OCI-LY1 (cell line): ENCODE results near the gene VTCN1.

Experiments
- H2AFZ ChIP-seq: fragments of 200-600 bp; sonication (generic), shearing (Covaris generic); 2 replicates; pipeline ENCODE4 v1.6.0; 2014; ENCODE audit warnings: antibody characterized with exemption, mild to moderate bottlenecking, low read length
- H3F3A ChIP-seq: fragments of 200-600 bp; sonication (generic), shearing (Covaris generic); 2 replicates; pipeline ENCODE4 v1.6.0; 2014; ENCODE audit warnings: mild to moderate bottlenecking, antibody characterized with exemption, low read length, moderate library complexity; ENCODE audit not compliant: insufficient read depth
- H3K27ac ChIP-seq: fragments of 200-600 bp; sonication (generic); 2 replicates; pipeline ENCODE4 v1.5.1; 2014; ENCODE audit warnings: low read length, mixed run types, mild to moderate bottlenecking, low read depth; ENCODE audit not compliant: poor library complexity, severe bottlenecking
- H3K27me3 ChIP-seq: fragments of 200-600 bp; sonication (generic); 2 replicates; pipeline ENCODE4 v1.6.0; 2014; ENCODE audit warnings: antibody characterized with exemption, mild to moderate bottlenecking, low read length, moderate library complexity; ENCODE audit not compliant: insufficient read depth
- H3K36me3 ChIP-seq: fragments of 200-600 bp; sonication (generic); 2 replicates; pipeline ENCODE4 v1.6.1; 2014; ENCODE audit warnings: mild to moderate bottlenecking, antibody characterized with exemption, low read length, moderate library complexity, mixed read lengths; ENCODE audit not compliant: insufficient read depth
- H3K4me1 ChIP-seq: fragments of 200-600 bp; sonication (generic); 2 replicates; pipeline ENCODE4 v1.5.1; 2014; ENCODE audit warnings: mild to moderate bottlenecking, low read length, moderate library complexity; ENCODE audit not compliant: insufficient read depth, severe bottlenecking
- H3K4me2 ChIP-seq: fragments of 200-600 bp; sonication (generic), shearing (Covaris generic); 2 replicates; pipeline ENCODE4 v1.6.1; 2014; ENCODE audit warnings: low read length
- H3K4me3 ChIP-seq: fragments of 200-600 bp; sonication (generic); 2 replicates; pipeline ENCODE4 v1.5.1; 2014; ENCODE audit warnings: low read length, low read depth, mild to moderate bottlenecking, mixed read lengths; ENCODE audit not compliant: poor library complexity, severe bottlenecking
- H3K79me2 ChIP-seq: fragments of 200-600 bp; shearing (Covaris generic); 2 replicates; pipeline ENCODE4 v1.6.1; 2016; ENCODE audit warnings: mixed run types, low read length, mixed read lengths; ENCODE audit not compliant: insufficient read depth
- H3K9ac ChIP-seq: fragments of 200-600 bp; sonication (generic), shearing (Covaris generic); 2 replicates; pipeline ENCODE4 v1.6.1; 2014; ENCODE audit warnings: mild to moderate bottlenecking, low read length, mixed read lengths
- H3K9me2 ChIP-seq: fragments of 200-600 bp; sonication (generic), shearing (Covaris generic); 2 replicates; pipeline ENCODE4 v1.6.1; 2014; ENCODE audit warnings: low read depth, mild to moderate bottlenecking, low read length, mixed read lengths
- H3K9me3 ChIP-seq: fragments of 200-600 bp; shearing (Covaris generic); 2 replicates; pipeline ENCODE4 v1.6.1; 2014; ENCODE audit warnings: low read length, mixed read lengths
- H4K20me1 ChIP-seq: fragments of 200-600 bp; sonication (generic), shearing (Covaris generic); 2 replicates; pipeline ENCODE4 v1.6.0; 2016; ENCODE audit warnings: mild to moderate bottlenecking, low read length; ENCODE audit not compliant: insufficient read depth
- EZH2 ChIP-seq: fragments of 200-600 bp; sonication (generic), shearing (Covaris generic); IDR thresholded peaks from 2 replicates; pipeline ENCODE4 v1.8.0; 2017; ENCODE audit warnings: borderline replicate concordance, mixed run types, mild to moderate bottlenecking, antibody characterized with exemption, low read length, moderate library complexity, mixed read lengths
- TF ChIP-seq, protein P1 (sequence below): fragments of 200-600 bp; sonication (generic), shearing (Covaris generic); IDR thresholded peaks from 2 replicates; pipeline ENCODE4 v1.5.1; 2017; ENCODE audit warnings: mild to moderate bottlenecking, antibody characterized with exemption, low read length, moderate library complexity, mixed read lengths

The VTCN1 gene

DNA sequence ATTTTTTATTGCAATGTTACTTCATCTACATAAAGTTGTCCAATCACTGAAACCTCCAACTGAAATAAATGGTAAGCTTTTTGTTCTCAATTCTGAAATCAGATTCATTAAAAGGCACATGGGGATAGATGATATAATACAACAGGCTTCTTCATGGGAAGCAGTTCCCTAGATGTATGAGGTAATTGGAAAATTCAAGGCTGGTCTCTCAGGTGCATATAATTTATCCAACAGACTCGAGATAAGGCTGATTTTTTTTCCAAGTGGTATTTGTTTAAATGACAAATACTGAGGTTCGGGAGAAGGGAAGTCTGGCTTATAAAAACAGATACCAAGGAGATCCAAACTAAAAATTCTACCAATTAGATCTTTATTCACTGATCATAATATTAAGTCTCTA is 103.4 kb downstream of the VTCN1 start:
- no peak overlapping the region for H3K27ac ChIP-seq
- H2AFZ ChIP-seq, result no peak overlapping the region
- no peak overlapping the region for H3K4me3 ChIP-seq
- H3K27me3 ChIP-seq, result no peaks in the 10 kb centered on the region
- no peak overlapping the region for H3K4me2 ChIP-seq
- no peaks in the 10 kb centered on the region for H3K4me1 ChIP-seq
- no peaks in the 10 kb centered on the region for H3K9me2 ChIP-seq
- no peaks in the 10 kb centered on the region for H4K20me1 ChIP-seq
- H3K9me3 ChIP-seq, result no peaks in the 10 kb centered on the region
- TF ChIP-seq, protein P1, sequence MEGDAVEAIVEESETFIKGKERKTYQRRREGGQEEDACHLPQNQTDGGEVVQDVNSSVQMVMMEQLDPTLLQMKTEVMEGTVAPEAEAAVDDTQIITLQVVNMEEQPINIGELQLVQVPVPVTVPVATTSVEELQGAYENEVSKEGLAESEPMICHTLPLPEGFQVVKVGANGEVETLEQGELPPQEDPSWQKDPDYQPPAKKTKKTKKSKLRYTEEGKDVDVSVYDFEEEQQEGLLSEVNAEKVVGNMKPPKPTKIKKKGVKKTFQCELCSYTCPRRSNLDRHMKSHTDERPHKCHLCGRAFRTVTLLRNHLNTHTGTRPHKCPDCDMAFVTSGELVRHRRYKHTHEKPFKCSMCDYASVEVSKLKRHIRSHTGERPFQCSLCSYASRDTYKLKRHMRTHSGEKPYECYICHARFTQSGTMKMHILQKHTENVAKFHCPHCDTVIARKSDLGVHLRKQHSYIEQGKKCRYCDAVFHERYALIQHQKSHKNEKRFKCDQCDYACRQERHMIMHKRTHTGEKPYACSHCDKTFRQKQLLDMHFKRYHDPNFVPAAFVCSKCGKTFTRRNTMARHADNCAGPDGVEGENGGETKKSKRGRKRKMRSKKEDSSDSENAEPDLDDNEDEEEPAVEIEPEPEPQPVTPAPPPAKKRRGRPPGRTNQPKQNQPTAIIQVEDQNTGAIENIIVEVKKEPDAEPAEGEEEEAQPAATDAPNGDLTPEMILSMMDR, result no peak
- no peak for TF ChIP-seq EZH2
- H3K79me2 ChIP-seq, result no peaks in the 10 kb centered on the region
- no peaks in the 10 kb centered on the region for H3F3A ChIP-seq
- peaks cover 37% of the 10 kb centered on the region for H3K36me3 ChIP-seq
- H3K9ac ChIP-seq, result no peak overlapping the region

DNA sequence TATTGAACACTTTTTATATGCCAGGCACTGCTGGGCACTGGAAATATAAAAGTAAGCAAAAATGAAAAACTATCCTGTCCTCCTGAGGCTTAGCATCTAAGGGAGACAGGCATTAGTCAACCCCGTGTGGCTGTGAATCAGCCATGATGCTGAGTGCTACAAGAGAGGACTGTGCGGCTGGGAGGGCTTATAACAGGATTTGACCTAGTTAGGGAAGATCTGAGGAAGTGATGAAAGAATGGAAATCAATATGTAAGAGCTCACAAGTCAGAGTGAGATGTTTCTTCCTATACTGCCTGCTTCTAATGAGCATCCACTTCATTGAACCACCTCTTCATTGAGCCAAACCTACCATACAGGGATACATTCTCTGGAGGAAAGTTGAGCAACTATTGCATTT is 104.2 kb downstream of the VTCN1 start:
- no peaks in the 10 kb centered on the region for H3F3A ChIP-seq
- no peak overlapping the region for H3K9ac ChIP-seq
- H3K36me3 ChIP-seq, result peaks cover 46% of the 10 kb centered on the region
- no peak overlapping the region for H3K4me3 ChIP-seq
- no peaks in the 10 kb centered on the region for H3K79me2 ChIP-seq
- no peaks in the 10 kb centered on the region for H3K9me3 ChIP-seq
- TF ChIP-seq, protein P1, result no peak
- no peak for TF ChIP-seq EZH2
- H3K27me3 ChIP-seq, result no peaks in the 10 kb centered on the region
- no peak overlapping the region for H3K4me2 ChIP-seq
- H2AFZ ChIP-seq, result no peak overlapping the region
- no peaks in the 10 kb centered on the region for H3K4me1 ChIP-seq
- no peaks in the 10 kb centered on the region for H4K20me1 ChIP-seq
- no peak overlapping the region for H3K27ac ChIP-seq
- H3K9me2 ChIP-seq, result no peaks in the 10 kb centered on the region

DNA sequence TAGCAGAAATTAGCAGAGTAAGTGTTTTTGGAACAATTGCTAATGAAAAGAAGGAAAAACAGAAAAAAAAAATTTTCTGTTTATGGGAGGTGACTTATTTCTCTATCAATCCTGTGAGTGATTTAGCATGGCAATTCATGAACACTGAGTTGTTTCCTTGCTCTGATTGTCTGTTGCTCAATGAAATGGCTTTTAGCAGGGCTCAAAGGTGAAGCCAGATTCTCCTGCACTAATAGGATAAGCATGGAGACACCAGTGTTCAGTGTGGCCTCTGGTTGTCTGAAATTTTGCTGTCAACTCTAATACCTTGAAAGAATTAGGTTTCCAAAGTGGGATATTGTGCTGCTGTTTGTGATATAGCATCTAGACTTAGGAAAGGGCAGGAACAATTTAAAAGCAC is 105.0 kb downstream of the VTCN1 start:
- Histone ChIP-seq H3K36me3 (peaks cover 54% of the 10 kb centered on the region), H4K20me1 (no peaks in the 10 kb centered on the region), H3K27ac (no peak overlapping the region), H3K79me2 (no peaks in the 10 kb centered on the region), H2AFZ (no peak overlapping the region), H3K4me2 (no peak overlapping the region), H3K9ac (no peak overlapping the region), H3K9me2 (no peaks in the 10 kb centered on the region), H3F3A (no peaks in the 10 kb centered on the region), H3K9me3 (no peaks in the 10 kb centered on the region), H3K4me1 (no peaks in the 10 kb centered on the region), H3K27me3 (no peaks in the 10 kb centered on the region), H3K4me3 (no peak overlapping the region)
- TF ChIP-seq, protein P1, result no peak
- no peak for TF ChIP-seq EZH2
